Endothelial cell of umbilical vein (primary cell): ENCODE measurements around the gene WBP2. TPM values are rescaled to one million over a fixed set of nuclear protein-coding genes. Genes with fewer than 3 reads are reported as not detected.

Experiments
- BruUV-seq: library from RNA; stranded (reverse); fragments of 400-500 nt; replicated peaks from 2 replicates; lab custom pipeline; 2021; lab: Mats Ljungman, UMichigan
- CTCF ChIA-PET: fragments of 300-600, 350-600 bp; sonication (Branson Sonifier 250); formaldehyde crosslinking; loops from one replicate; lab custom pipeline; 2021; ENCODE audit warnings: antibody characterized with exemption, inconsistent platforms; lab: Charles Lee
- POLR2A ChIA-PET: fragments of 300-600, 350-600 bp; sonication (Branson Sonifier 250); formaldehyde crosslinking; loops from one replicate; lab custom pipeline; 2021; ENCODE audit warnings: antibody characterized with exemption, inconsistent platforms; lab: Charles Lee
- DNase-seq: peaks from one replicate; pipeline ENCODE4 v3.0.0-alpha.2; 2011; ENCODE audit warnings: low read depth, low spot score
- FAIRE-seq: peaks from 2 replicates; lab custom pipeline; 2011; peaks lifted over from hg19 to GRCh38; lab: Jason Lieb, UNC
- H2AFZ ChIP-seq: 2 replicates; pipeline ENCODE4 v1.6.0; 2012; ENCODE audit warnings: low read depth, low read length, control low read depth, inconsistent platforms
- H3K27ac ChIP-seq: 2 replicates; pipeline ENCODE4 v1.5.1; 2011; ENCODE audit warnings: low read depth, mild to moderate bottlenecking, control low read depth, low read length, moderate library complexity; ENCODE audit not compliant: insufficient read depth
- H3K27me3 ChIP-seq, 2 experiments: 2 replicates each; pipeline versions ENCODE4 v1.6.0 to v1.6.1; 2011; ENCODE audit warnings: low read length in 2 of 2, mixed read lengths in 1 of 2; ENCODE audit not compliant: control insufficient read depth in 2 of 2, insufficient read depth in 2 of 2
- H3K36me3 ChIP-seq, 2 experiments: 2 replicates in 1 of 2; 3 replicates in 1 of 2; pipeline ENCODE4 v1.5.1; 2011; ENCODE audit warnings: low read length in 2 of 2, mild to moderate bottlenecking in 1 of 2, moderate library complexity in 1 of 2; ENCODE audit not compliant: control insufficient read depth in 2 of 2, insufficient read depth in 2 of 2; ENCODE audit errors: extremely low read depth in 1 of 2
- H3K4me1 ChIP-seq: 3 replicates; pipeline ENCODE4 v1.5.1; 2011; ENCODE audit warnings: mild to moderate bottlenecking, low read length; ENCODE audit not compliant: control insufficient read depth, insufficient read depth; ENCODE audit errors: extremely low read depth
- H3K4me2 ChIP-seq: 2 replicates; pipeline ENCODE4 v1.6.1; 2011; ENCODE audit warnings: low read length, control low read depth, mixed read lengths; ENCODE audit not compliant: insufficient read depth
- H3K4me3 ChIP-seq, 3 experiments: fragments of 200-600 bp in 1 of 3; sonication (generic), shearing (Covaris generic) in 1 of 3; replicated peaks in 1 of 3; 2 replicates each; pipeline ENCODE4 v1.5.1; 2011 to 2016; ENCODE audit warnings: control low read depth in 3 of 3, low read length in 3 of 3, mild to moderate bottlenecking in 2 of 3, inconsistent platforms in 1 of 3, low read depth in 1 of 3, moderate library complexity in 1 of 3; ENCODE audit not compliant: insufficient read depth in 1 of 3
- H3K79me2 ChIP-seq: 2 replicates; pipeline ENCODE4 v1.6.0; 2012; ENCODE audit warnings: low read length, inconsistent platforms; ENCODE audit not compliant: control insufficient read depth, insufficient read depth
- H3K9ac ChIP-seq: replicated peaks from 2 replicates; pipeline ENCODE3; 2011; ENCODE audit warnings: low read length, control low read depth; ENCODE audit not compliant: insufficient read depth; ENCODE audit errors: extremely low read depth
- H3K9me1 ChIP-seq: replicated peaks from 3 replicates; pipeline ENCODE4 v1.6.0; 2011; ENCODE audit warnings: mild to moderate bottlenecking, low read length; ENCODE audit not compliant: control insufficient read depth, insufficient read depth; ENCODE audit errors: extremely low read depth
- H3K9me3 ChIP-seq: replicated peaks from 2 replicates; pipeline ENCODE4 v1.5.1; 2012; ENCODE audit warnings: low read length, inconsistent platforms; ENCODE audit not compliant: control insufficient read depth, insufficient read depth
- H4K20me1 ChIP-seq: replicated peaks from 2 replicates; pipeline ENCODE3; 2011; ENCODE audit warnings: mild to moderate bottlenecking, low read length; ENCODE audit not compliant: control insufficient read depth, insufficient read depth; ENCODE audit errors: extremely low read depth
- CTCF ChIP-seq, 2 donors: IDR thresholded peaks; 1 replicate in 1 of 2; 2 replicates in 1 of 2; pipeline ENCODE4 v1.5.1; 2011; ENCODE audit warnings: low read length in 2 of 2, mild to moderate bottlenecking in 2 of 2, moderate library complexity in 2 of 2, control low read depth in 1 of 2, inconsistent platforms in 1 of 2, low read depth in 1 of 2; ENCODE audit not compliant: insufficient read depth in 1 of 2; ENCODE audit errors: extremely low read depth in 1 of 2
- EZH2 ChIP-seq: IDR thresholded peaks from 2 replicates; pipeline ENCODE4 v1.6.1; 2012; ENCODE audit warnings: borderline replicate concordance, low read depth, mild to moderate bottlenecking, moderate library complexity, low read length, inconsistent platforms; ENCODE audit not compliant: severe bottlenecking
- FOS ChIP-seq: IDR thresholded peaks from 2 replicates; pipeline ENCODE4 v1.6.1; 2011; ENCODE audit warnings: mild to moderate bottlenecking, low read length, moderate library complexity, borderline replicate concordance; ENCODE audit not compliant: insufficient read depth
- GATA2 ChIP-seq: IDR thresholded peaks from 2 replicates; pipeline ENCODE4 v1.7.0; 2011; ENCODE audit warnings: low read depth, mild to moderate bottlenecking, moderate library complexity, mixed read lengths, low read length; ENCODE audit not compliant: insufficient read length, insufficient read depth
- JUN ChIP-seq: IDR thresholded peaks from 2 replicates; pipeline ENCODE4 v1.6.1; 2011; ENCODE audit warnings: borderline replicate concordance, low read depth; ENCODE audit not compliant: insufficient read length, insufficient read depth
- MAX ChIP-seq: IDR thresholded peaks from 2 replicates; pipeline ENCODE4 v1.6.1; 2011; ENCODE audit not compliant: insufficient read depth, insufficient read length
- MYC ChIP-seq: IDR thresholded peaks from one replicate; pipeline ENCODE4 v1.6.1; 2011; ENCODE audit warnings: mild to moderate bottlenecking, low read depth, low read length
- POLR2A ChIP-seq: IDR thresholded peaks from 2 replicates; pipeline ENCODE4 v1.6.1; 2012; ENCODE audit warnings: low read depth, mild to moderate bottlenecking, control low read depth, low read length
- POLR2AphosphoS5 ChIP-seq: IDR thresholded peaks from 2 replicates; pipeline ENCODE4 v1.6.1; 2012; ENCODE audit warnings: low read depth, mild to moderate bottlenecking, control low read depth, low read length, moderate library complexity; ENCODE audit not compliant: insufficient read depth
- dilution Hi-C: fragments of 300-500 bp; cut with MboI; formaldehyde crosslinking; loops from one replicate; pipeline ENCODE4 v1.15.0; 2019; ENCODE audit warnings: low sequenced_read_pairs; ENCODE audit not compliant: extremely low pct_ligation_motif_present
- intact Hi-C: fragments of 100-400 bp; cut with micrococcal nuclease; formaldehyde crosslinking; loops from one replicate; pipeline ENCODE4 v1.10.0; 2022
- polyA plus RNA-seq, 4 experiments: library from polyadenylated mRNA; depleted of rRNA in 3 of 4; stranded (reverse) in 3 of 4; unstranded in 1 of 4; fragments of >200 nt; gene quantifications; 2 replicates each; pipeline versions ENCODE4 v1.2.1 to v1.2.3, GENCODE V29; 2011 to 2012; ENCODE audit warnings: missing spikeins in 1 of 4
- total RNA-seq: library from RNA; stranded (reverse); gene quantifications from 2 replicates; pipeline ENCODE4 v1.2.3, GENCODE V29; 2021

The WBP2 gene
- total and polyA plus RNA-seq, 2 donors (not counting 3 experiments of a cell fraction or from before 2014, with no cell fraction given), result 81.5 to 126 TPM

- DNase-seq (no peak), FAIRE-seq (no peak)
- no peaks in the 10 kb centered on the region for H3K9me1 ChIP-seq
- dilution Hi-C loops, result no loop called here
- no peak overlapping the region for H3K4me2 ChIP-seq
- intact Hi-C loops, result no loop called here
- ChIA-PET POLR2A (no interaction called here), CTCF (no interaction called here)
- H3K4me1 ChIP-seq, result peaks cover 8% of the 10 kb centered on the region
- no peak for TF ChIP-seq MAX
- no peak for TF ChIP-seq FOS
- TF ChIP-seq JUN, result no peak
- TF ChIP-seq CTCF (IDR thresholded peaks at IDR 0.05; ENCODE audit: extremely low read depth in 1 of 2, insufficient read depth in 1 of 2, low read depth in 1 of 2, low read length in 2 of 2), result no peak
- no peak for TF ChIP-seq POLR2A
- no peak for TF ChIP-seq MYC
- no peak for TF ChIP-seq GATA2
- TF ChIP-seq EZH2, result no peak
- TF ChIP-seq POLR2AphosphoS5, result no peak
- no peaks in the 10 kb centered on the region for H3K9me3 ChIP-seq
- H3K27me3 ChIP-seq, result no peaks in the 10 kb centered on the region
- BruUV-seq, result no TSS peak
- no peak overlapping the region for H3K27ac ChIP-seq
- peaks cover 22% of the 10 kb centered on the region for H3K79me2 ChIP-seq
- no peak overlapping the region for H3K9ac ChIP-seq
- no peak overlapping the region for H2AFZ ChIP-seq
- no peak overlapping the region for H3K4me3 ChIP-seq
- H4K20me1 ChIP-seq, result no peaks in the 10 kb centered on the region
- H3K36me3 ChIP-seq, result peaks cover 0 to 15% of the 10 kb centered on the region in 2 experiments
Observed at GRCh38 chr17:75891022-75891604, 36.0 kb upstream of the WBP2 start.
